SK-N-SH treated with all-trans-retinoic acid at 6 μM for 48 hours (cell line): ENCODE data around the gene HAND2.

Experiments used
- ATAC-seq: fragments of 200-7000 bp; cut with Tn5 transposase; 3 replicates; pipeline ENCODE4 v1.9.1; 2020; ENCODE audit warnings: mild to moderate bottlenecking, moderate library complexity
- ARNTL ChIP-seq: fragments of 450-650 bp; formaldehyde crosslinking; IDR thresholded peaks from 2 replicates; pipeline ENCODE4 v1.5.0; 2020; ENCODE audit warnings: low read depth, mild to moderate bottlenecking, moderate library complexity, borderline replicate concordance
- BACH2 ChIP-seq: fragments of 250-450 bp; sonication (Bioruptor Pico); IDR thresholded peaks from 2 replicates; pipeline ENCODE4 v1.9.0; 2021; ENCODE audit warnings: mild to moderate bottlenecking, borderline replicate concordance
- CSDC2 ChIP-seq: fragments of 250-450 bp; sonication (Bioruptor Pico); IDR thresholded peaks from 2 replicates; pipeline ENCODE4 v1.5.0; 2020; ENCODE audit warnings: mild to moderate bottlenecking, moderate library complexity
- GLIS3 ChIP-seq: fragments of 250-450 bp; sonication (Bioruptor Pico); IDR thresholded peaks from 2 replicates; pipeline ENCODE4 v1.5.0; 2020; ENCODE audit warnings: mild to moderate bottlenecking, moderate library complexity
- ISL1 ChIP-seq: fragments of 250-450 bp; sonication (Bioruptor Pico); IDR thresholded peaks from 2 replicates; pipeline ENCODE4 v2.1.2; 2022; ENCODE audit warnings: mild to moderate bottlenecking, moderate library complexity
- OSR1 ChIP-seq: fragments of 250-450 bp; sonication (Bioruptor Pico); IDR thresholded peaks from 2 replicates; pipeline ENCODE4 v1.8.0; 2022; ENCODE audit warnings: moderate library complexity, mild to moderate bottlenecking, inconsistent platforms
- PATZ1 ChIP-seq: fragments of 250-450 bp; sonication (Bioruptor Pico); IDR thresholded peaks from 2 replicates; pipeline ENCODE4 v1.8.0; 2020; ENCODE audit warnings: mild to moderate bottlenecking, moderate library complexity, borderline replicate concordance
- POU6F1 ChIP-seq: fragments of 250-450 bp; sonication (Bioruptor Pico); IDR thresholded peaks from 2 replicates; pipeline ENCODE4 v1.8.0; 2021; ENCODE audit warnings: low read depth, mild to moderate bottlenecking, moderate library complexity, borderline replicate concordance
- RARB ChIP-seq: fragments of 250-450 bp; sonication (Bioruptor Pico); IDR thresholded peaks from 2 replicates; pipeline ENCODE4 v1.8.0; 2021; ENCODE audit warnings: mild to moderate bottlenecking, moderate library complexity
- SNAI2 ChIP-seq: fragments of 250-450 bp; sonication (Bioruptor Pico); IDR thresholded peaks from 2 replicates; pipeline ENCODE4 v1.5.0; 2020; ENCODE audit warnings: mild to moderate bottlenecking, moderate library complexity
- TOX ChIP-seq: fragments of 250-450 bp; sonication (Bioruptor Pico); IDR thresholded peaks from 2 replicates; pipeline ENCODE4 v1.8.0; 2021; ENCODE audit warnings: mild to moderate bottlenecking, moderate library complexity, borderline replicate concordance
- TSHZ2 ChIP-seq: fragments of 250-450 bp; sonication (Bioruptor Pico); IDR thresholded peaks from 2 replicates; pipeline ENCODE4 v1.5.0; 2020; ENCODE audit warnings: mild to moderate bottlenecking, moderate library complexity
- ZC3H10 ChIP-seq: fragments of 250-450 bp; sonication (Bioruptor Pico); IDR thresholded peaks from 2 replicates; pipeline ENCODE4 v1.5.1; 2021; ENCODE audit warnings: mild to moderate bottlenecking, moderate library complexity
- ZFP3 ChIP-seq: fragments of 250-450 bp; sonication (Bioruptor Pico); IDR thresholded peaks from 2 replicates; pipeline ENCODE4 v1.5.0; 2020; ENCODE audit warnings: mild to moderate bottlenecking, moderate library complexity
- ZFP30 ChIP-seq: fragments of 450-650 bp; formaldehyde crosslinking; IDR thresholded peaks from 2 replicates; pipeline ENCODE4 v1.5.0; 2022; ENCODE audit warnings: mild to moderate bottlenecking, moderate library complexity
- ZNF565 ChIP-seq: fragments of 450-650 bp; formaldehyde crosslinking; conservative IDR thresholded peaks from 2 replicates; pipeline ENCODE4 v1.5.0; 2020; ENCODE audit warnings: low read depth, mild to moderate bottlenecking, moderate library complexity
- ZNF70 ChIP-seq: fragments of 450-650 bp; formaldehyde crosslinking; IDR thresholded peaks from 2 replicates; pipeline ENCODE4 v1.5.0; 2020; ENCODE audit warnings: mild to moderate bottlenecking, moderate library complexity
- ZNF8 ChIP-seq: fragments of 450-650 bp; formaldehyde crosslinking; IDR thresholded peaks from 2 replicates; pipeline ENCODE4 v1.5.0; 2020; ENCODE audit warnings: mild to moderate bottlenecking, moderate library complexity

HAND2 gene

GRCh38 chr4:173578956-173579355, 48.9 kb upstream of the HAND2 start (continued):
- TF ChIP-seq SNAI2 (CRISPR knock-in tag) (no peak), CSDC2 (CRISPR knock-in tag) (no peak)

DNA sequence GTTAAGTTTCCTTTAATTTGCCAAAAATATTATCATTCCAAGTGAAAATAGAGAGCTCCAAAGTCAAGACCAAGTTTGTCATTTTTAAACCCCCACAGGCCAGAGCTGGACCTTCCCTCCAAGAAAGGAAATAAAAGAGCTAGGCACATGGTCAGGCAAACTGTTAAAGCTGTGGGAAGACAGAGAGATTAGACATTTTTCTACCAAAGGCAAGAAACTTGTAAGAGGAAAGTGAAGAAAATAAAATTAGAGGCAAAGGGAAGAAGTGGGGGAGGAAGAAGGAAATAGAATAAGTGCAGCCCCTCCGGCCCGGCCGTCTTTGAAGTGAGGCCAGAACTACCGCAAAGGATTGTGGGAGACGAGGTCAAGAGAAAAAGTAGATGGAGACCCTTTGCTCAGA, 47.9 kb upstream of the HAND2 start:
- ATAC-seq, result no peak

DNA sequence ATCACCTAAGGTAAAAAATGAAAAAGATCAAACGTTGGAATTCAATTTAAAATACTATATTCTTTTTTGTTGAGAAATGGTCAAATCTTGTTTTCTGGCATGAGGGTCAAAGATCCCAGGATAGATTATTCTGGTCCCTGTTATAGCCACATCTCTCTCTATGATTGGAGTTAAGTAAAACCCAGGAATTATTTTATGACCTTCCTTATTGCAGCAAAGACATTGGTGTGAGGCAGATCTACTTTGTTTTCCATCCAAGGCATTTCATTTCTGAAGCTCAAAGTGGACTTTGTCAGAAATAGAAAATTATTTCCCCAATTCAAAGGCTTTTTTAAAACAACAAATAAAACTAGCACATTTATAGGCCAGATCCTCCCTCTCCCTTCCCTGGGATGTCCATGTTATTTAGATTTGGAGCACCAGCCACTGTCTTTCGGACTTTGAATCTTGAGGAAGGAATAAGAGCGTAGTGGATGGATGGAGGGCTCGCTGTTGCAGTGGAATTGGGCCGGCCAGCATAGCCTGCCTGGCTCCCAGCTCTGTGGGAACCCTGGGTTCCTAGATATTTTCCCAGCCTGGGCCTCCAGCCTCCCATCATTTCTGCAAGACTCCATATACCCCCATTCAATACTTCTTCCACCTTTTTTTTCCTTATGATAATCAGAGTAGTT, 45.6 kb upstream of the HAND2 start:
- TF ChIP-seq SNAI2 (CRISPR knock-in tag), result no peak
- TF ChIP-seq GLIS3 (CRISPR knock-in tag), result no peak
- TF ChIP-seq POU6F1 (CRISPR knock-in tag), result no peak
- no peak for TF ChIP-seq ARNTL
- TF ChIP-seq ZNF565 (CRISPR knock-in tag), result no peak
- ATAC-seq, result no peak

More for the DNA sequence above, 47.9 kb upstream of the HAND2 start:
- TF ChIP-seq ZNF565 (CRISPR knock-in tag) (no peak), ZFP3 (CRISPR knock-in tag) (no peak), POU6F1 (CRISPR knock-in tag) (no peak), ZNF70 (no peak), ARNTL (no peak), TSHZ2 (CRISPR knock-in tag) (no peak), ISL1 (CRISPR knock-in tag) (no peak), PATZ1 (CRISPR knock-in tag) (no peak), CSDC2 (CRISPR knock-in tag) (no peak)

DNA sequence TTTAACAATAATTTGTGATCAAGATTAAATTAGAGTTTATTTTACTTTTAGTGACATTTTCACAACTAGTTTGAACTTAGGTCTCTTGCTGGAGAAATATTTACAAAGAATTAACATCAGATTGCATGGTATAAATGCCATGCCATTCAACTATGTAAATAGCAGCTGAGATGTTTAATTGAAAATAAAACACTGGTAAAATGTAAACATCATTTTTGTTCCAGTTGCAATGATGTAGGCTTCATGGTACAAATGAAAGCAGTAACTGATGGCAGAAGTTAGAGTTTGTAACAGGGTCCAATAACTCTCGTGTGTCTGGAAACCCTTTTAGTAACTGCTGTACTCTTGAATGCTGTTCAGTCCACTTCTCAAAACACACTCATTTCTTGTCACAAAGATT, 43.7 kb upstream of the HAND2 start:
- TF ChIP-seq CSDC2 (CRISPR knock-in tag), result no peak
- TF ChIP-seq ZFP30, result no peak
- TF ChIP-seq ARNTL, result no peak
- no peak for TF ChIP-seq RARB (CRISPR knock-in tag)
- no peak for TF ChIP-seq ZNF8
- no peak for TF ChIP-seq ZC3H10
- TF ChIP-seq OSR1 (CRISPR knock-in tag), result no peak
- TF ChIP-seq ISL1 (CRISPR knock-in tag), result no peak
- TF ChIP-seq TOX (CRISPR knock-in tag), result no peak
- TF ChIP-seq GLIS3 (CRISPR knock-in tag), result no peak
- TF ChIP-seq BACH2, result no peak
- TF ChIP-seq ZNF565 (CRISPR knock-in tag), result no peak
- no peak for TF ChIP-seq TSHZ2 (CRISPR knock-in tag)
- no peak for TF ChIP-seq ZFP3 (CRISPR knock-in tag)
- ATAC-seq, result no peak
